Esophagus muscularis mucosa (tissue), 4 donors: Measurements from ENCODE around the gene TRMU. TPM values are rescaled to one million over a fixed set of nuclear protein-coding genes. Genes with fewer than 3 reads are reported as not detected.

Source experiments
- DNase-seq: peaks from one replicate; pipeline ENCODE4 v3.0.0-alpha.2; 2017; ENCODE audit errors: extremely low spot score
- H3K27ac ChIP-seq, 4 donors: fragments of 200-600 bp; sonication (generic); replicated peaks in 1 of 4; 1 replicate in 3 of 4; 2 replicates in 1 of 4; pipeline ENCODE4 v1.5.1; 2016 to 2019; ENCODE audit warnings: mild to moderate bottlenecking in 1 of 4
- H3K27me3 ChIP-seq, 4 donors: fragments of 200-600 bp; sonication (generic); one replicate each; pipeline versions ENCODE4 v1.5.1 to v1.6.0; 2016 to 2019
- H3K36me3 ChIP-seq, 4 donors: fragments of 200-600 bp; sonication (generic); one replicate each; pipeline ENCODE4 v1.5.1; 2016 to 2019
- H3K4me1 ChIP-seq, 4 donors: fragments of 200-600 bp; sonication (generic); one replicate each; pipeline ENCODE4 v1.5.1; 2016 to 2019
- H3K4me3 ChIP-seq, 4 donors: fragments of 200-600 bp; sonication (generic); 1 replicate in 2 of 4; 2 replicates in 2 of 4; pipeline ENCODE4 v1.5.1; 2016 to 2019; ENCODE audit warnings: mild to moderate bottlenecking in 4 of 4, moderate library complexity in 1 of 4
- H3K9me3 ChIP-seq, 4 donors: fragments of 200-600 bp; sonication (generic); 1 replicate in 3 of 4; 2 replicates in 1 of 4; pipeline ENCODE4 v1.5.1; 2016 to 2019
- EP300 ChIP-seq: sonication (generic); formaldehyde crosslinking; IDR thresholded peaks from one replicate; pipeline ENCODE4 v1.6.1; 2017; ENCODE audit warnings: antibody characterized with exemption
- POLR2A ChIP-seq: fragments of 450-650 bp; IDR thresholded peaks from one replicate; pipeline ENCODE4 v1.6.1; 2017; ENCODE audit warnings: antibody characterized with exemption, moderate library complexity, mild to moderate bottlenecking, low read depth
- POLR2AphosphoS5 ChIP-seq, 2 donors: sonication (generic); formaldehyde crosslinking; IDR thresholded peaks; one replicate each; pipeline ENCODE4 v1.6.1; 2017; ENCODE audit warnings: antibody characterized with exemption in 2 of 2
- WGBS: methylation state at CpG from one replicate; pipeline ENCODE4 v1.1.5; 2018; 5-methylcytosine and 5-hydroxymethylcytosine counted together
- intact Hi-C: fragments of 100-400 bp; cut with DNase I; formaldehyde crosslinking; loops from one replicate; pipeline ENCODE4 v1.15.1; 2023
- total RNA-seq, 4 donors: library from RNA; depleted of rRNA; stranded (reverse); fragments of >200 nt; gene quantifications; one replicate each; pipeline versions ENCODE4 v1.1.0 to v1.2.1, GENCODE V29; 2016
- TF ChIP-seq, protein P1 (sequence below), 3 experiments: fragments of 200-600 bp in 2 of 3; fragments of 450-650 bp in 1 of 3; sonication (generic) in 2 of 3; IDR thresholded peaks; one replicate each; pipeline ENCODE4 v1.5.1; 2017 to 2019; ENCODE audit warnings: antibody characterized with exemption in 3 of 3, mild to moderate bottlenecking in 2 of 3, moderate library complexity in 1 of 3

The TRMU gene
- total RNA-seq, 4 donors from 2014 or later = 18.1 to 23.6 (median 20.6) TPM

DNA sequence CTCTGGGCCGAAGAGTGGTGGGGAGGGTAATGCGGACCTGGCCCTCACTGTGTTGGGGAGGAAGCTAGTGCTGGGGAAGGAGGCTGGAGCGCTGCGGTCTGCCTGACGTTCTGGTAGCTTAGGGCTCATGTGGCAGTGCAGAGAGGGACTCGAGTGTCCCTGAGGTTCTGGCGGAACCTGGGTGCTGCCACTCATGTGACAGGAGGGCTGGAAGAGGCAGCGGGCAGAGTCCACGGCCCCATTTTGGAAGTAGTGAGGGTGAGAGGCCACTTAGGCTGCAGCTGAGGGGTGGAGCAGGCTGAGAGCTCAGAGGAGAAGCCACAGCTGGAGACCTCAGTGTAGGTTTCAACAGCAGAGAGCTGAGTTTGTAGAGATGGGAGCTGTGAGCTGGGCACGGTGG, 16.2 kb upstream of the TRMU start:
- H3K4me1 ChIP-seq = no peaks in the 10 kb centered on the region
- no peak overlapping the region for H3K4me3 ChIP-seq
- H3K36me3 ChIP-seq = no peaks in the 10 kb centered on the region
- H3K9me3 ChIP-seq = no peaks in the 10 kb centered on the region
- H3K27ac ChIP-seq = no peak overlapping the region
- DNase-seq = no peak
- intact Hi-C loops = no loop called here
- WGBS = 93% methylated on average over 10 of the region's 10 CpGs
- H3K27me3 ChIP-seq = no peaks in the 10 kb centered on the region
- TF ChIP-seq, protein P1, sequence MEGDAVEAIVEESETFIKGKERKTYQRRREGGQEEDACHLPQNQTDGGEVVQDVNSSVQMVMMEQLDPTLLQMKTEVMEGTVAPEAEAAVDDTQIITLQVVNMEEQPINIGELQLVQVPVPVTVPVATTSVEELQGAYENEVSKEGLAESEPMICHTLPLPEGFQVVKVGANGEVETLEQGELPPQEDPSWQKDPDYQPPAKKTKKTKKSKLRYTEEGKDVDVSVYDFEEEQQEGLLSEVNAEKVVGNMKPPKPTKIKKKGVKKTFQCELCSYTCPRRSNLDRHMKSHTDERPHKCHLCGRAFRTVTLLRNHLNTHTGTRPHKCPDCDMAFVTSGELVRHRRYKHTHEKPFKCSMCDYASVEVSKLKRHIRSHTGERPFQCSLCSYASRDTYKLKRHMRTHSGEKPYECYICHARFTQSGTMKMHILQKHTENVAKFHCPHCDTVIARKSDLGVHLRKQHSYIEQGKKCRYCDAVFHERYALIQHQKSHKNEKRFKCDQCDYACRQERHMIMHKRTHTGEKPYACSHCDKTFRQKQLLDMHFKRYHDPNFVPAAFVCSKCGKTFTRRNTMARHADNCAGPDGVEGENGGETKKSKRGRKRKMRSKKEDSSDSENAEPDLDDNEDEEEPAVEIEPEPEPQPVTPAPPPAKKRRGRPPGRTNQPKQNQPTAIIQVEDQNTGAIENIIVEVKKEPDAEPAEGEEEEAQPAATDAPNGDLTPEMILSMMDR (IDR thresholded peaks at IDR 0.05) = no peak
- TF ChIP-seq POLR2A (no peak), POLR2AphosphoS5 (IDR thresholded peaks at IDR 0.05) (no peak), EP300 (no peak)

DNA sequence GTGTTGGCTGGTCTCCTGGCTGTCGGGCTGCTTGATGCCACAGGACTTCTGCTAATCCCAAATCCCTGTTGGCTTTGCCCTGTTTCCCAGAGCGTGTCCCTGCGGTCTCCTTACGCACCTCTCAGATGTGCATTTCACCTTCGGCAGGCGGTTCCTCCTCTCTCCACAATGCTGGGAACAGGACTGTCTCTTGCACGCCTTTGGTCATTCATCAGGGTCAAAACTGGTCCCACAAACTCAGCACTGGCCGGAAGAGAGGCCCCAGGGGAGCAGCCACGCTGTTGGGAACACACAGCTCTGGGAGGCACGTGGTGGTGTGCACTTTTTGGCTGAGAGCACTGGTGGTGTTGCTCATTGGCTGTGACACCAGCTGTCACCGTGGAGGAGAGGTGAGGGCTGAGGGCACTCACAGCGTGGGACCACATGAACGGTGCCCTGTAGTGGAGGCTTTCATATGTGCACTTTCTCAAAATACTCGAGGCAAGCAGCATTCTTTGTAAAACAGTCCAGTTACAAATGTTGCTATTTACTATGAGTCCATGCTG, 15.3 kb upstream of the TRMU start:
- Histone ChIP-seq H3K27ac (no peak overlapping the region), H3K9me3 (no peaks in the 10 kb centered on the region), H3K27me3 (no peaks in the 10 kb centered on the region), H3K4me3 (no peak overlapping the region), H3K4me1 (no peaks in the 10 kb centered on the region), H3K36me3 (no peaks in the 10 kb centered on the region)
- WGBS = 90% methylated on average over 14 of the region's 14 CpGs
- DNase-seq = no peak
- TF ChIP-seq, protein P1 (IDR thresholded peaks at IDR 0.05) = no peak
- TF ChIP-seq POLR2AphosphoS5 (IDR thresholded peaks at IDR 0.05) = no peak
- no peak for TF ChIP-seq POLR2A
- no peak for TF ChIP-seq EP300
- intact Hi-C loops = no loop called here

GRCh38 chr22:46320716-46321386, 14.7 kb upstream of the TRMU start:
- no peaks in the 10 kb centered on the region for H3K27me3 ChIP-seq
- no peak for TF ChIP-seq POLR2A
- TF ChIP-seq POLR2AphosphoS5 (IDR thresholded peaks at IDR 0.05) = no peak
- TF ChIP-seq, protein P1 (IDR thresholded peaks at IDR 0.05) = no peak
- TF ChIP-seq EP300 = no peak
- H3K4me3 ChIP-seq = no peak overlapping the region
- 95% methylated on average over 20 of the region's 20 CpGs for WGBS
- intact Hi-C loops = no loop called here
- no peaks in the 10 kb centered on the region for H3K36me3 ChIP-seq
- H3K27ac ChIP-seq = no peak overlapping the region
- no peaks in the 10 kb centered on the region for H3K9me3 ChIP-seq
- DNase-seq = no peak
- H3K4me1 ChIP-seq = no peaks in the 10 kb centered on the region

- Histone ChIP-seq H3K27me3 (no peaks in the 10 kb centered on the region), H3K36me3 (no peaks in the 10 kb centered on the region)
- DNase-seq = no peak
Observed at GRCh38 chr22:46322711-46323110, 12.8 kb upstream of the TRMU start.

More at GRCh38 chr22:46322711-46323110, 12.8 kb upstream of the TRMU start:
- intact Hi-C loops = no loop called here
- Histone ChIP-seq H3K27ac (no peak overlapping the region), H3K9me3 (no peaks in the 10 kb centered on the region), H3K4me1 (no peaks in the 10 kb centered on the region), H3K4me3 (no peak overlapping the region)
- 96% methylated on average over 15 of the region's 15 CpGs for WGBS
- TF ChIP-seq POLR2AphosphoS5 (IDR thresholded peaks at IDR 0.05) (no peak), EP300 (no peak), POLR2A (no peak)
- TF ChIP-seq, protein P1 (IDR thresholded peaks at IDR 0.05) = no peak
